ENCODE results near the gene MTMR2.
"Not testable (repeated sequence)": the region's sequence is repeated elsewhere in the genome, so short reads cannot be mapped to it uniquely, and the experiment has no call there.

The MTMR2 gene

DNA sequence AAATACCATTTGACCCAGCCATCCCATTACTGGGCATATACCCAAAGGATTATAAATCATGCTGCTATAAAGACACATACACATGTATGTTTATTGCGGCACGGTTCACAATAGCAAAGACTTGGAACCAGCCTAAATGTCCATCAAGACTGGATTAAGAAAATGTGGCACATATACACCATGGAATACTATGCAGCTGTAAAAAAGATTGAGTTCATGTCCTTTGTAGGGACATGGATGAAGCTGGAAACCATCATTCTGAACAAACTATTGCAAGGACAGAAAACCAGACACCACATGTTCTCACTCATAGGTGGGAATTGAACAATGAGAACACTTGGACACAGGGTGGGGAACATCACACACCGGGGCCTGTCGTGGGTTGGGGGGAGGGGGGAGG, 112.9 kb downstream of the MTMR2 start:
- not testable (repeated sequence) for DNase-seq (ENCODE audit: low read depth)

DNA sequence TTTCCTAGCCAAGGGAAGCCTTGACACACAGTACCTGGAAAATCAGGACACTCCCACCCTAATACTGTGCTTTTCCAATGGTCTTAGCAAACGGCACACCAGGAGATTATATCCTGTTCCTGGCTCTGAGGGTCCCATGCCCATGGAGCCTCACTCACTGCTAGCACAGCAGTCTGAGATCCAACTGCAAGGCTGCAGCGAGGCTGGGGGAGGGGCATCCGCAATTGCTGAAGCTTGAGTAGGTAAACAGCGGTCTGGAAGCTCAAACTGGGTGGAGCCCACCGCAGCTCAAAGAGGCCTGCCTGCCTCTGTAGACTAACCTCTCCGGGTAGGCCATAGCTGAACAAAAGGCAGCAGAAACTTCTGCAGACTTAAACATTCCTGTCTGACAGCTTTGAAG, 117.4 kb downstream of the MTMR2 start:
- not testable (repeated sequence) for DNase-seq (ENCODE audit: low read depth)

- no peak for DNase-seq (ENCODE audit: low read depth)
Observed at GRCh38 chr11:95805869-95806268, 118.0 kb downstream of the MTMR2 start.

DNA sequence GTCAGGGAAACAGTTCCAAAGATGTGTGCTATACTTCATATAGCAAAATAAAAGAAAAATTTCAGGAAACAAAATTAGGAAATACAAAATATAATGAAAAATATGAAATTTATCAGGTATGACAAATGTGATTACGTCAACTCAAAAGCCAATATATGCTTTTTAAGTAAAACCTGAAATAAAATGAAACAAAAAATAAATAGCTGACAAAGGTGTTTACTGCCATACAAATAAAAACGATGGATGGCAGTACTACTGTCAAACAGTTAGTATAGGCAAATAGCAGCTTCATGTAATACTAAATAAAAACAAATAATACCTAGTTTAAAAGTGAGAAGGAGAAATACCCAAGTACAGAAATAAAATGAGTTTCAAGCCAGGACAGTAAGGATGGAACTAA, 119.9 kb downstream of the MTMR2 start:
- no peak for DNase-seq (ENCODE audit: low read depth)

GRCh38 chr11:95802806-95803205, 121.1 kb downstream of the MTMR2 start:
- DNase-seq (ENCODE audit: low read depth), result no peak

GRCh38 chr11:95800438-95800837, 123.5 kb downstream of the MTMR2 start:
- DNase-seq (ENCODE audit: low read depth), result no peak

DNA sequence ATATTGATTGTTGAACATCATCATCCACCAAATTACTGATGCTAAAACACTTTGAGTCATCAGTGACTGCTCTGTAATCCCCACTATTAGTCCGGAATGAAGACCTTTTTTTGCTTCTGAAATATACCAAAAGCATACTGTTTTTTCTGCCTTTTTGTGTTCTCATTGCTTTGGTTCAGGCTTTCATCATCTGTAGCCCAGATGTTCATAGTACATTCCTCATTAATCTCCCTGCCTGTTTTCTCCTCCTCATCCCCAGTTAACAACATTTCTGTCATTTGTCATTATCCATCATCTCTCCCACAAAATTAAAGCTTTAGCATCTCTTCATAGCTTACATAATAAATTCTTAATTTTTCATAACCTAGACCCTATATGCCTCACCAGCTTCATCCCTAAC, 124.4 kb downstream of the MTMR2 start:
- no peak for DNase-seq (ENCODE audit: low read depth)

DNA sequence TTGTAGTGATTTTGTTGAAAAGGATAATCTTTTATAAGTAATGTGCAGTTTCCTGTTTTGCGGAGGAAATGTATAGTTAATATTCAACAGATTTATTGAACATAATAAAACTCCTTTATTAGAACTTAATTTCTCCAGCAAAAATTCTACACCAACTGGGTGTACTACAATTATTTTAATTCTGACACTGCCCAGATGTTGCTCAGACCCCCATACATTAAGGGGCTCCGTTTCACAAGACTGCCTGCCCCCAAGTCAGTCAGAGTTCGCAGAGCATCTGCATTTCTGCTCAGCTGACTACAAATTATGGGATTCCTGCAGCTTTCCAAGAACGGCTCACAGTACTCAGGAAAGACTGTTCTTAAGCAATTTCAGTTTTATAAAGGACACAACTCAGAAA, 127.4 kb downstream of the MTMR2 start:
- no peak for DNase-seq (ENCODE audit: low read depth)

GRCh38 chr11:95795627-95796295, 128.1 kb downstream of the MTMR2 start:
- no peak for DNase-seq (ENCODE audit: low read depth)

- DNase-seq (ENCODE audit: low read depth), result no peak
Observed at GRCh38 chr11:95794086-95794485, 129.8 kb downstream of the MTMR2 start.

DNA sequence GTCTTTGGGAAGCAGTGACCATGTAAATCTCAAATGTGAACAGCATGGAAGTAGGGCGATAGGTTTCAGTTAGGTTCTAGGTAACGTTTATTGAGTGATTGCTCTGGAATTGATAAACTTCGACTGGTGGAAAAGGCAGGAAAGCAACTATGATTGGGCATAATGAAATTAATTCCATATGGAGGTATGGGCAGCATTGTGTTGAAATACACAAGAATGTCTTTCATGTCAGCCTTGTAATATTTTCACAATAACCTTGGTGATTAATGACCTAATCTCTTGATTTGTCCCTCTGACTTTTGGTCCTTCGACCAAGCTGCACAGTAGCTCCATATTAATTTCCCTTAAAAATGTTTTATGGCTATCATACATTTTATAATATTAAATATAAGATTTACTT, 130.8 kb downstream of the MTMR2 start:
- no peak for DNase-seq (ENCODE audit: low read depth)

GRCh38 chr11:95792700-95793099, 131.2 kb downstream of the MTMR2 start:
- no peak for DNase-seq (ENCODE audit: low read depth)

DNA sequence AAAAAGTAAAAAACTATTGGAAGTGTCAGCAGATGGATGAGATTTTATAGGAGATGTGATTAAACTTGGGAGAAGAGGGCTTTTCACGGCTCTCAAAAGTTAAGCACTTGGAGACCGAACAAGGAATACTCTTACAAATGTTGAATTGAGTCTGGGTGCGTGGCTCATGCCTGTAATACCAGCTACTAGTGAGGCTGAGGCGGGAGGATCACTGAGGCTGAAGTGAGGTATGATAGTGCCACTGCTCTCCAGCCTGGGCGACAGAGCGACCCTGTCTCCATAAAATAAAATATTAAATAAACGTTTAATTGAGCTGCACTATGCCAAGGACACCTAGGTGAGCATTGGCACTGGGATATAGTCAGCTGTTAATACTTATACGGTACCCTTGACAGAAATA, 131.7 kb downstream of the MTMR2 start:
- no peak for DNase-seq (ENCODE audit: low read depth)

DNA sequence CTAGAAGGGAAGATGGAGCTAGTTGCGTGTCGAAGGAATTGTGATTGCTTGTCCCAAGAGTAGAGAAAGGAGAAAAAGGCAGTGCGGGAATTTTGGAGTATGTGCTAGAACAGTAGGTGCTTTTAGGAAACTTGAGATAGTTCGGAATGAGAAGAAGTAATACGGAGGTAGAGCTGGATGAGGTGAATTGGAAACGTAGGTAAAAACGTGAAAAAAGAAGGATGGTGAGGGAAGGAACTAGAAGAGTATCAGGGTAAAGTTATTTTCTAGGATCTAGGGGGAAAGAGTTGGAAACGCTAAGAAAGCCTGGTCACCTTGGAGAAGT, 132.2 kb downstream of the MTMR2 start:
- DNase-seq (ENCODE audit: low read depth), result no peak

DNA sequence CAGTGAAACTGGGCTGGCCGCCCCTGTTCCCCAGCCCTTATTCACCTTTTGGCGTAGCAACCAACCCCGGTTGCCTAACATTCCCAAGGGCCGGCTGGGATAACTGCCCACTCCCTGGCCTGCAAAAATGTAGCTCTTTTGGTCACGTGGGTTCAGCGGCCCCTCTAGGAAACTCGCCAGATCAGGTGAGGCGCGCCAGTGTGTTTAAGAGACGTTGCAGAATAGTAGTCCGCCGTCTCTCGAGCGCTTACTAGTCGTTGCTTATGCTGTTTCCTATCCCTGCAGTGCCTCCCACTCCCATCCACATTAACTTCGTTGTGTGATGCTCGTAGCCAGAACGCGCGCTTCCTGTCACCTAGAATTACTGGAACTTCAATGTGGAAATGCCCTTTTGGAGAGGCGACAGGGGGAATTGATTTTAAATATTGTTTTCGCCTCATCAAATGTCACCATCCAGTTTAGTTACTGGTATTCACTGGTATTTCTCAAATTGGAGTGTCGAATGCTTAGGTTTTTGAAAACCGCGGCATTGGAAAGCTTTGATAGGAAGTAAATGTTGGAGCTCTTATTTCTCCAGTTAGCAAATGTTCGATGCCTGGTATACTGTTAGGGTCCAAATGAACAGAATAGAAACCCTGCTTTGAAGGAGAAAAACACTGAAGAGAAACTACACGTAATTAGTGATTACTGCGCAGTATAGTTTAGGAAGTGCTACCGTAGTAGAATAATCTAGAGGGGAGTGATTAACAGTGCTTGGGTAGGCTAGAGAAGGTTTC, 132.8 kb downstream of the MTMR2 start:
- DNase-seq (ENCODE audit: low read depth), result no peak

- DNase-seq (ENCODE audit: low read depth), result peak; percentile 93
Observed at GRCh38 chr11:95790123-95790932, 133.6 kb downstream of the MTMR2 start, which contains the start of gene CEP57. CEP57 (plus strand) TSS chr11:95790498; CDS start chr11:95790699, 201 bp downstream.

DNA sequence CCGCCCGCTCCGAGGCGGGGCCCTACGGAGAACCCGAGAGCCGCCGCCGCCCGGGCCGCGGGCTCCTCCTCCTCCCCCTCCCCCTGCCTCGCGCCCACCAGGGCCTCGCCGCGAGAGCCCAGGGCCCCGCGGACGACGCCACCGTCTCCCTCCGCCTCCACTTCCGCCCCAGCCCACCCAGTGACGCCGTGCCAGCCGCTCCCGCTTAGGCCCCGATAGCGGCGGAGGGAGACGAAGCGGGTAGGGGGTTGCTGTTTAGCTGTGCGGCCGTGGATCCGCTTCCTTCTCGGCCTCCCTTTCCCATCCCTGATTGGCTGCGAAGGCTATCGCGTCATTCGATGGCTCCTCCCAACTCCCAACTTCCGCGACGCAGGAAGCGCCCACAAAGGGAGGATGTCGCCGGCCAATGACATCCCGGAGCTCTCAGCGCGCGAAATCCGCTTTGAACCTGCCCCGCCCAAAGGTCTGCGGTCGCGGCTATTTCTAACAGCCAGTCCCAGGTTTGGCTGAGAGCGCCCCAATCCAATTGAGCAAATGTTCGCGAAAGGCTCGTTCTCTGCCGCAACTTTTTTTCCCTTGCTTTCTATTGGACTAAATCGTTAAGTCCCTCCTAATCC, 134.3 kb downstream of the MTMR2 start, which contains the start of gene FAM76B:
Gene FAM76B (minus strand): TSS at position 277 of the 617 bp plus-strand sequence. CDS start 304 bp downstream, outside the sequence.
- DNase-seq (ENCODE audit: low read depth), result peak; percentile 90

DNA sequence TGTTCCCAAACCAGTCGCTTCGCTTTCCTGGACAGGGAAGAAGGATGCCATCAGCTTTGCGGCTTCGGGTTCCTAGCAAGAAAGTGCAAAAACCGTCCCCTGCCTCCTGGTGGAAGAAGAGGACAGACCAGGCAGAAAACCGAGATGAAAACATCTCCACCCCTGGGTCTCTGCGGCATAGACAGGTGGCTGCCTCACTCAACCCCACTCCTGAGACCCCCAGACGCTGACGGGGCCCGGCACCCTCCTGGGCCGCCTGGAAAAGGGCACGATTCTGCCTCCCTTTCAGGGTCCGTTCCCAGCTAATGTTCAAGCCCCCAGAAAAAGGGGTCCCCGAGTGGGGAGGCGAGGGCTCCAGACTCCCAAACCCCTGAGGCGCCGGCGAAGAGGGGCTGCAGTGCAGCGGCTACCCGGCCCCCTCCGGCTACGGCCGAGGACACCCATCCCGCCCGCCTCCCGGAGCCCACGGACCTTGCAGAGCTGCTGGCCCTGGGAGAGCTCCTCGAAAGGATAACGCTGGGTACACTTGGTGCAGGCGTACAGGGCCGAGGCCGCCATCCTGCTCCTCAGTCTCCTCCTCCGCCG, 134.9 kb downstream of the MTMR2 start:
- no peak for DNase-seq (ENCODE audit: low read depth)

All from GM04503 (cell line).